H1 (cell line): Measurements from ENCODE around the gene UBE3A. TPM values are rescaled to one million over a fixed set of nuclear protein-coding genes. Genes with fewer than 3 reads are reported as not detected.
A peak's percentile ranks its signal among the peaks of the same experiment; 100 is the strongest.

Source experiments
- CTCF ChIA-PET: fragments of 300-600 bp; sonication (Branson Sonifier 250); formaldehyde crosslinking; loops from one replicate; lab custom pipeline; 2021; ENCODE audit not compliant: partially characterized antibody; lab: Charles Lee
- POLR2A ChIA-PET: fragments of 300-600 bp; sonication (Branson Sonifier 250); formaldehyde crosslinking; loops from one replicate; lab custom pipeline; 2021; ENCODE audit warnings: inconsistent platforms; ENCODE audit not compliant: partially characterized antibody; lab: Charles Lee
- DNase-seq, 2 experiments: peaks; one replicate each; pipeline versions ENCODE4 v3.0.0 to v3.0.0-alpha.2; 2010 to 2022; ENCODE audit warnings: low spot score in 2 of 2, low read depth in 1 of 2, mixed read lengths in 1 of 2
- FAIRE-seq: peaks from 2 replicates; lab custom pipeline; 2011; peaks lifted over from hg19 to GRCh38; lab: Jason Lieb, UNC
- H2AFZ ChIP-seq: 2 replicates; pipeline ENCODE4 v1.8.1; 2012; ENCODE audit warnings: low read length, inconsistent platforms
- H2AK5ac ChIP-seq: 2 replicates; pipeline ENCODE4 v1.6.1; 2013; ENCODE audit warnings: low read depth, low read length
- H2BK120ac ChIP-seq: replicated peaks from 2 replicates; pipeline ENCODE3; 2013; ENCODE audit warnings: low read depth, low read length, inconsistent platforms
- H2BK12ac ChIP-seq: 2 replicates; pipeline ENCODE4 v1.6.1; 2013; ENCODE audit warnings: low read depth, low read length
- H2BK15ac ChIP-seq: 2 replicates; pipeline ENCODE4 v1.6.1; 2013; ENCODE audit warnings: low read length
- H2BK20ac ChIP-seq: 2 replicates; pipeline ENCODE4 v1.6.1; 2013; ENCODE audit warnings: low read length
- H2BK5ac ChIP-seq: 2 replicates; pipeline ENCODE4 v1.6.1; 2013; ENCODE audit warnings: low read depth, low read length
- H3K14ac ChIP-seq: 2 replicates; pipeline ENCODE4 v1.6.1; 2013; ENCODE audit warnings: inconsistent platforms; ENCODE audit not compliant: insufficient read length
- H3K18ac ChIP-seq: 2 replicates; pipeline ENCODE4 v1.6.1; 2013; ENCODE audit warnings: low read length; ENCODE audit errors: extremely low read depth
- H3K23ac ChIP-seq: 2 replicates; pipeline ENCODE4 v1.6.1; 2013; ENCODE audit warnings: inconsistent platforms; ENCODE audit not compliant: insufficient read length
- H3K23me2 ChIP-seq: 2 replicates; pipeline ENCODE4 v1.6.1; 2013; ENCODE audit warnings: low read depth, low read length
- H3K27ac ChIP-seq: 2 replicates; pipeline ENCODE4 v1.6.1; 2011; ENCODE audit warnings: low read depth, low read length, inconsistent platforms
- H3K27me3 ChIP-seq, 4 experiments: replicated peaks in 1 of 4; 1 replicate in 1 of 4; 2 replicates in 3 of 4; pipeline versions ENCODE4 v1.6.1 to v1.8.1; 2011 to 2013; ENCODE audit warnings: low read length in 3 of 4, mild to moderate bottlenecking in 3 of 4, inconsistent platforms in 2 of 4, mixed read lengths in 2 of 4, moderate library complexity in 1 of 4; ENCODE audit not compliant: control insufficient read depth in 3 of 4, insufficient read depth in 3 of 4; ENCODE audit errors: extremely low read depth in 1 of 4
- H3K36me3 ChIP-seq, 4 experiments: 2 replicates each; pipeline versions ENCODE4 v1.6.1 to v1.8.1; 2011 to 2013; ENCODE audit warnings: mild to moderate bottlenecking in 4 of 4, low read length in 3 of 4, moderate library complexity in 2 of 4, control low read depth in 1 of 4, inconsistent platforms in 1 of 4; ENCODE audit not compliant: insufficient read depth in 4 of 4, control insufficient read depth in 2 of 4
- H3K4ac ChIP-seq: replicated peaks from 2 replicates; pipeline ENCODE3; 2013; ENCODE audit warnings: low read length, low read depth, mixed read lengths, inconsistent platforms; ENCODE audit not compliant: insufficient read length
- H3K4me1 ChIP-seq, 4 experiments: replicated peaks in 1 of 4; 1 replicate in 1 of 4; 2 replicates in 3 of 4; pipeline versions ENCODE4 v1.6.1 to v1.8.1; 2011 to 2013; ENCODE audit warnings: low read length in 3 of 4, inconsistent platforms in 2 of 4, mixed read lengths in 1 of 4; ENCODE audit not compliant: insufficient read depth in 4 of 4, control insufficient read depth in 3 of 4
- H3K4me2 ChIP-seq, 2 experiments: 2 replicates each; pipeline versions ENCODE4 v1.6.1 to v1.8.1; 2011 to 2013; ENCODE audit warnings: low read depth in 2 of 2, low read length in 2 of 2, control low read depth in 1 of 2, inconsistent platforms in 1 of 2, mild to moderate bottlenecking in 1 of 2; ENCODE audit not compliant: insufficient read depth in 1 of 2
- H3K4me3 ChIP-seq, 4 experiments: fragments of 200-600, 300-600 bp in 1 of 4; sonication (generic), shearing (Covaris generic), sonication (Bioruptor Twin) in 1 of 4; 2 replicates each; pipeline versions ENCODE4 v1.5.1 to v1.8.1; 2011 to 2016; ENCODE audit warnings: low read length in 4 of 4, low read depth in 3 of 4, control low read depth in 2 of 4, inconsistent platforms in 2 of 4, mild to moderate bottlenecking in 2 of 4, mixed read lengths in 1 of 4, moderate library complexity in 1 of 4; ENCODE audit not compliant: insufficient read depth in 2 of 4; ENCODE audit errors: extremely low read depth in 1 of 4
- H3K56ac ChIP-seq: replicated peaks from 2 replicates; pipeline ENCODE3; 2013; ENCODE audit warnings: low read depth, mild to moderate bottlenecking, mixed read lengths, low read length, inconsistent platforms; ENCODE audit not compliant: insufficient read length
- H3K79me1 ChIP-seq: 2 replicates; pipeline ENCODE4 v1.6.1; 2013; ENCODE audit warnings: low read depth, low read length, control low read depth
- H3K79me2 ChIP-seq, 2 experiments: 2 replicates each; pipeline versions ENCODE4 v1.6.1 to v1.8.1; 2012 to 2013; ENCODE audit warnings: low read length in 2 of 2, mild to moderate bottlenecking in 2 of 2, inconsistent platforms in 1 of 2; ENCODE audit not compliant: insufficient read depth in 2 of 2, control insufficient read depth in 1 of 2
- H3K9ac ChIP-seq, 4 experiments: replicated peaks in 1 of 4; 1 replicate in 1 of 4; 2 replicates in 3 of 4; pipeline versions ENCODE4 v1.6.1 to v1.8.1; 2011 to 2013; ENCODE audit warnings: low read depth in 3 of 4, low read length in 3 of 4, control low read depth in 2 of 4, mild to moderate bottlenecking in 2 of 4, moderate library complexity in 2 of 4, inconsistent platforms in 1 of 4; ENCODE audit errors: extremely low read depth in 1 of 4
- H3K9me3 ChIP-seq, 2 experiments: 2 replicates each; pipeline versions ENCODE4 v1.6.1 to v1.8.1; 2012 to 2013; ENCODE audit warnings: mild to moderate bottlenecking in 2 of 2, moderate library complexity in 2 of 2, control low read depth in 1 of 2, inconsistent platforms in 1 of 2, low read depth in 1 of 2, low read length in 1 of 2, mixed read lengths in 1 of 2; ENCODE audit not compliant: insufficient read depth in 2 of 2
- H4K20me1 ChIP-seq, 2 experiments: replicated peaks in 1 of 2; 2 replicates each; pipeline versions ENCODE3 to v1.8.1; 2011 to 2013; ENCODE audit warnings: inconsistent platforms in 2 of 2, low read length in 2 of 2, mild to moderate bottlenecking in 1 of 2; ENCODE audit not compliant: insufficient read depth in 2 of 2, control insufficient read depth in 1 of 2
- H4K5ac ChIP-seq: 2 replicates; pipeline ENCODE4 v1.6.1; 2013; ENCODE audit warnings: low read length, low read depth, mixed read lengths, inconsistent platforms; ENCODE audit not compliant: insufficient read length
- H4K8ac ChIP-seq: 2 replicates; pipeline ENCODE4 v1.8.0; 2013; ENCODE audit warnings: mild to moderate bottlenecking, moderate library complexity, low read length, inconsistent platforms; ENCODE audit not compliant: insufficient read depth; ENCODE audit errors: extremely low read depth
- H4K91ac ChIP-seq: replicated peaks from 2 replicates; pipeline ENCODE3; 2013; ENCODE audit warnings: low read length, mixed read lengths, inconsistent platforms; ENCODE audit not compliant: insufficient read length
- EZH2 ChIP-seq: fragments of 200-600 bp; sonication (generic); IDR thresholded peaks from 2 replicates; pipeline ENCODE4 v1.7.1; 2012; ENCODE audit warnings: low read depth, mild to moderate bottlenecking, moderate library complexity, low read length, inconsistent platforms; ENCODE audit not compliant: severe bottlenecking
- HDAC2 ChIP-seq, 2 experiments: fragments of 300-600 bp in 1 of 2; sonication (generic) in 1 of 2; IDR thresholded peaks; 2 replicates each; pipeline ENCODE4 v1.6.1; 2011 to 2012; ENCODE audit warnings: low read depth in 2 of 2, low read length in 2 of 2, mild to moderate bottlenecking in 2 of 2, moderate library complexity in 2 of 2, borderline replicate concordance in 1 of 2, inconsistent platforms in 1 of 2
- POLR2AphosphoS5 ChIP-seq: IDR thresholded peaks from 2 replicates; pipeline ENCODE4 v1.6.1; 2011; ENCODE audit warnings: low read depth, low read length
- RNF2 ChIP-seq: fragments of 200-900, 300-1000 bp; sonication (generic); IDR thresholded peaks from 2 replicates; pipeline ENCODE4 v1.7.1; 2016; ENCODE audit warnings: borderline replicate concordance, low read depth, mild to moderate bottlenecking, antibody characterized with exemption, low read length; ENCODE audit not compliant: poor library complexity, severe bottlenecking; ENCODE audit errors: missing control alignments
- WGBS, 2 experiments: shearing (Covaris generic) in 1 of 2; methylation state at CpG; one replicate each; pipeline versions ENCODE4 v1.1.6 to v1.1.7; 2013 to 2015; ENCODE audit warnings: low lambda C conversion rate in 2 of 2, mixed read lengths in 2 of 2, inconsistent platforms in 1 of 2, low coverage in 1 of 2, missing lambda C conversion rate in 1 of 2; ENCODE audit not compliant: insufficient replicate concordance in 2 of 2, insufficient coverage in 1 of 2, insufficient read length in 1 of 2; ENCODE audit errors: extremely low coverage in 1 of 2, missing lambda C conversion rate in 1 of 2; 5-methylcytosine and 5-hydroxymethylcytosine counted together
- polyA plus RNA-seq, 7 experiments: library from polyadenylated mRNA; depleted of rRNA in 3 of 7; stranded (reverse) in 5 of 7; unstranded in 2 of 7; fragments of >200 nt in 5 of 7; fragments of 200-250 nt in 2 of 7; gene quantifications; 1 replicate in 5 of 7; 2 replicates in 1 of 7; 4 replicates in 1 of 7; pipeline versions ENCODE4 v1.2.1 to v1.2.3, GENCODE V29; 2011 to 2013; ENCODE audit warnings: missing spikeins in 2 of 7, mixed read lengths in 2 of 7
- total RNA-seq: library from RNA; stranded (reverse); fragmentation: NEBNext Ultra II Directional; extraction: Animal tissue kit (Norgen Biotek cat#: 25700); gene quantifications from 2 replicates; pipeline ENCODE4 v1.2.1, GENCODE V29; 2021

The UBE3A gene
- total and polyA plus RNA-seq, 2 of the 8 experiments (the other 6 are each of a cell fraction or from before 2014, with no cell fraction given), result 13.8 to 110 TPM

GRCh38 chr15:25331404-25331803, 107.4 kb downstream of the UBE3A start:
- no peak overlapping the region for H3K9ac ChIP-seq
- H2BK5ac ChIP-seq, result no peak overlapping the region
- H4K5ac ChIP-seq, result no peak overlapping the region
- no peaks in the 10 kb centered on the region for H3K23me2 ChIP-seq
- DNase-seq (no peak), FAIRE-seq (no peak)
- no peak overlapping the region for H3K4ac ChIP-seq
- H3K27me3 ChIP-seq, result no peaks in the 10 kb centered on the region
- no peak overlapping the region for H3K27ac ChIP-seq
- H2AFZ ChIP-seq, result no peak overlapping the region
- H2BK12ac ChIP-seq, result no peak overlapping the region
- H4K8ac ChIP-seq, result no peak overlapping the region
- no peak overlapping the region for H4K91ac ChIP-seq
- 86% methylated on average over 2 of the region's 2 CpGs; no CpG with 5 or more reads in 1 of the 2 experiments for WGBS, 2 experiments
- no peak overlapping the region for H2AK5ac ChIP-seq
- H3K14ac ChIP-seq, result no peak overlapping the region
- H3K23ac ChIP-seq, result no peak overlapping the region
- no peaks in the 10 kb centered on the region for H3K79me2 ChIP-seq
- TF ChIP-seq POLR2AphosphoS5 (peak; percentile 60), HDAC2 (IDR thresholded peaks at IDR 0.05; ENCODE audit: borderline replicate concordance in 1 of 2, low read depth in 2 of 2, low read length in 2 of 2) (no peak), RNF2 (no peak), EZH2 (no peak)
- peaks cover 0 to 2% (median 0%) of the 10 kb centered on the region in 4 experiments; a peak in 4 of 7 replicates for H3K4me1 ChIP-seq
- H2BK15ac ChIP-seq, result no peak overlapping the region
- CTCF ChIA-PET, result no interaction called here
- no peak overlapping the region for H2BK20ac ChIP-seq
- peaks cover 0 to 10% (median 0%) of the 10 kb centered on the region in 4 experiments; a peak in 3 of 8 replicates for H3K36me3 ChIP-seq
- no peak overlapping the region for H2BK120ac ChIP-seq
- H3K56ac ChIP-seq, result no peak overlapping the region
- H3K18ac ChIP-seq, result no peak overlapping the region
- no peaks in the 10 kb centered on the region; a peak in 1 of 4 replicates for H3K9me3 ChIP-seq
- peaks cover 0 to 2% of the 10 kb centered on the region in 2 experiments for H4K20me1 ChIP-seq
- H3K79me1 ChIP-seq, result no peaks in the 10 kb centered on the region
- H3K4me2 ChIP-seq, result no peak overlapping the region
- H3K4me3 ChIP-seq, result no peak overlapping the region
- POLR2A ChIA-PET, result no interaction called here
